GM19463 (cell line): ENCODE data around the gene TLR9.
A peak's percentile ranks its signal among the peaks of the same experiment; 100 is the strongest.

Source experiments
- ATAC-seq: cut with Tn5 transposase; IDR thresholded peaks from one replicate; pipeline ENCODE4 v1.9.1; 2021; ENCODE audit warnings: mild to moderate bottlenecking, moderate library complexity; ENCODE audit not compliant: unreplicated experiment

TLR9 gene

GRCh38 chr3:52218026-52218425 lies 7.4 kb downstream of the TLR9 start:
- ATAC-seq = no peak

- ATAC-seq = no peak
Observed at GRCh38 chr3:52217409-52217805, 8.0 kb downstream of the TLR9 start.

- no peak for ATAC-seq
Observed at GRCh38 chr3:52216585-52217408, 8.6 kb downstream of the TLR9 start.

GRCh38 chr3:52215351-52215750 lies 10.1 kb downstream of the TLR9 start:
- no peak for ATAC-seq

GRCh38 chr3:52213901-52214300 lies 11.5 kb downstream of the TLR9 start:
- no peak for ATAC-seq

- no peak for ATAC-seq
Observed at GRCh38 chr3:52213005-52213404, 12.4 kb downstream of the TLR9 start.

- no peak for ATAC-seq
Observed at GRCh38 chr3:52211268-52211891, 14.1 kb downstream of the TLR9 start.

GRCh38 chr3:52210550-52211046 lies 14.8 kb downstream of the TLR9 start:
- no peak for ATAC-seq

GRCh38 chr3:52210037-52210436 lies 15.4 kb downstream of the TLR9 start:
- ATAC-seq = no peak

- ATAC-seq = no peak
Observed at GRCh38 chr3:52208556-52208955, 16.9 kb downstream of the TLR9 start.

GRCh38 chr3:52205727-52206372 lies 19.6 kb downstream of the TLR9 start:
- no peak for ATAC-seq

- no peak for ATAC-seq
Observed at GRCh38 chr3:52204337-52205073, 20.9 kb downstream of the TLR9 start.

- ATAC-seq = no peak
Observed at GRCh38 chr3:52203701-52204100, 21.7 kb downstream of the TLR9 start.

GRCh38 chr3:52202384-52203077 lies 22.9 kb downstream of the TLR9 start:
- ATAC-seq = no peak

GRCh38 chr3:52200981-52201679 lies 24.3 kb downstream of the TLR9 start:
- ATAC-seq = no peak

GRCh38 chr3:52198643-52199608 lies 26.5 kb downstream of the TLR9 start:
- no peak for ATAC-seq

GRCh38 chr3:52197842-52198625 lies 27.4 kb downstream of the TLR9 start, which contains the start of gene ALAS1:
Gene ALAS1, plus strand, starts transcription at chr3:52198160. Its CDS starts 1,082 bp downstream, at chr3:52199242.
- ATAC-seq = peak; percentile 88

- ATAC-seq = no peak
Observed at GRCh38 chr3:52197499-52197841, 28.0 kb downstream of the TLR9 start.
